ENCODE data around the gene LELP1.
A peak's percentile ranks its signal among the peaks of the same experiment; 100 is the strongest.

The LELP1 gene

GRCh38 chr1:153229076-153229829, 26.0 kb downstream of the LELP1 start:
- peak; percentile 10 to 16 for DNase-seq (ENCODE audit: low read depth in 2 of 2)

- no peak for DNase-seq (ENCODE audit: low read depth in 2 of 2)
Measured at GRCh38 chr1:153231363-153231762, 28.1 kb downstream of the LELP1 start.

GRCh38 chr1:153231785-153232184, 28.6 kb downstream of the LELP1 start:
- no peak for DNase-seq (ENCODE audit: low read depth in 2 of 2)

- DNase-seq (ENCODE audit: low read depth in 2 of 2): no peak
Measured at GRCh38 chr1:153232553-153232952, 29.3 kb downstream of the LELP1 start.

GRCh38 chr1:153233448-153233847, 30.2 kb downstream of the LELP1 start:
- DNase-seq (ENCODE audit: low read depth in 2 of 2): no peak

GRCh38 chr1:153238527-153238926, 35.3 kb downstream of the LELP1 start:
- DNase-seq (ENCODE audit: low read depth in 2 of 2): no peak

GRCh38 chr1:153242160-153242559, 38.9 kb downstream of the LELP1 start:
- DNase-seq (ENCODE audit: low read depth in 2 of 2): no peak

GRCh38 chr1:153245466-153245865, 42.2 kb downstream of the LELP1 start:
- no peak for DNase-seq (ENCODE audit: low read depth in 2 of 2)

- DNase-seq (ENCODE audit: low read depth in 2 of 2): no peak
Measured at GRCh38 chr1:153246018-153246417, 42.8 kb downstream of the LELP1 start.

- no peak for DNase-seq (ENCODE audit: low read depth in 2 of 2)
Measured at GRCh38 chr1:153246825-153247224, 43.6 kb downstream of the LELP1 start.

GRCh38 chr1:153248176-153248879, 45.1 kb downstream of the LELP1 start:
- DNase-seq (ENCODE audit: low read depth in 2 of 2): no peak

GRCh38 chr1:153250166-153250565, 46.9 kb downstream of the LELP1 start:
- no peak for DNase-seq (ENCODE audit: low read depth in 2 of 2)

GRCh38 chr1:153251087-153251486, 47.9 kb downstream of the LELP1 start:
- no peak for DNase-seq (ENCODE audit: low read depth in 2 of 2)

GRCh38 chr1:153251562-153251961, 48.3 kb downstream of the LELP1 start:
- DNase-seq (ENCODE audit: low read depth in 2 of 2): no peak

GRCh38 chr1:153251988-153252387, 48.8 kb downstream of the LELP1 start:
- DNase-seq (ENCODE audit: low read depth in 2 of 2): no peak

GRCh38 chr1:153253076-153253475, 49.8 kb downstream of the LELP1 start:
- no peak for DNase-seq (ENCODE audit: low read depth in 2 of 2)

GRCh38 chr1:153253693-153254092, 50.5 kb downstream of the LELP1 start:
- DNase-seq (ENCODE audit: low read depth in 2 of 2): no peak

Data from stimulated activated CD4-positive, alpha-beta T cell treated with anti-CD3 and anti-CD28 coated beads, Interleukin-4, amount 100 ng/mL, for 48 hours (primary cell).